HL-60 (cell line): ENCODE data around the gene MMP3.

Experiments
- DNase-seq, 2 experiments: peaks; one replicate each; pipeline ENCODE4 v3.0.0-alpha.2; 2010 to 2020; ENCODE audit warnings: low read depth in 1 of 2, low spot score in 1 of 2
- H3K27ac ChIP-seq: fragments of 250-450 bp; sonication (Bioruptor Pico); replicated peaks from 2 replicates; pipeline ENCODE4 v1.5.1; 2020; ENCODE audit warnings: mild to moderate bottlenecking, moderate library complexity
- H3K27me3 ChIP-seq: fragments of 250-450 bp; sonication (Bioruptor Pico); 2 replicates; pipeline ENCODE4 v1.5.1; 2021; ENCODE audit warnings: mild to moderate bottlenecking, moderate library complexity; ENCODE audit not compliant: insufficient read depth, poor library complexity, severe bottlenecking
- H3K4me3 ChIP-seq: replicated peaks from 2 replicates; pipeline ENCODE4 v1.5.1; 2011; ENCODE audit warnings: mild to moderate bottlenecking, control low read depth, low read length; ENCODE audit not compliant: insufficient read depth
- GABPA ChIP-seq: IDR thresholded peaks from 2 replicates; pipeline ENCODE4 v1.6.1; 2012; ENCODE audit warnings: low read depth
- POLR2AphosphoS5 ChIP-seq: IDR thresholded peaks from 2 replicates; pipeline ENCODE4 v1.6.1; 2012; ENCODE audit warnings: low read depth
- SPI1 ChIP-seq: IDR thresholded peaks from 2 replicates; pipeline ENCODE4 v1.6.1; 2012; ENCODE audit warnings: low read depth, mild to moderate bottlenecking, borderline replicate concordance
- TF ChIP-seq, protein P1 (sequence below): IDR thresholded peaks from 2 replicates; pipeline ENCODE4 v1.6.1; 2012; ENCODE audit warnings: low read depth; ENCODE audit not compliant: insufficient replicate concordance
- TF ChIP-seq, protein P2 (sequence below): IDR thresholded peaks from one replicate; pipeline ENCODE4 v1.5.1; 2011; ENCODE audit warnings: low read length, control low read depth, inconsistent platforms; ENCODE audit not compliant: insufficient read depth

The MMP3 gene

DNA sequence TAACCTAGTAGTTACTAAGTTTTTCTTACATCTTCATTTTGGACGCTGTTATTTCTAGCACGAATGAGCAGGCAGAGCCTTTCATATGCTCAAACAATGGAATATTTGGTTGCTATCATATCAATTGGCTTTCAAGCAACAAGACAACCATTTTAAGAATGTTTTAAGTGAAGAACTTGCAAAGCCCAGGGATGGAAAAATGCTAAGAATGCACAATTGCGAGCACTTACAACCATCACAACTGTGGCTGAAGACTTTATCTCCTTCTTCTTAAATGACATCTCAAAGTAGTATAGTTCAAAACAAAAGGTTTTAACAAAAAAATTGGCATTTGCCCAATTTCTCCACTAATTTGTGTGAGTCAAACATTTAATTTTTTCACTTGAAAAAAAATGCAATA is 37.1 kb downstream of the MMP3 start:
- no peak overlapping the region for H3K27ac ChIP-seq
- H3K4me3 ChIP-seq: no peak overlapping the region
- TF ChIP-seq GABPA: no peak
- TF ChIP-seq, protein P1, sequence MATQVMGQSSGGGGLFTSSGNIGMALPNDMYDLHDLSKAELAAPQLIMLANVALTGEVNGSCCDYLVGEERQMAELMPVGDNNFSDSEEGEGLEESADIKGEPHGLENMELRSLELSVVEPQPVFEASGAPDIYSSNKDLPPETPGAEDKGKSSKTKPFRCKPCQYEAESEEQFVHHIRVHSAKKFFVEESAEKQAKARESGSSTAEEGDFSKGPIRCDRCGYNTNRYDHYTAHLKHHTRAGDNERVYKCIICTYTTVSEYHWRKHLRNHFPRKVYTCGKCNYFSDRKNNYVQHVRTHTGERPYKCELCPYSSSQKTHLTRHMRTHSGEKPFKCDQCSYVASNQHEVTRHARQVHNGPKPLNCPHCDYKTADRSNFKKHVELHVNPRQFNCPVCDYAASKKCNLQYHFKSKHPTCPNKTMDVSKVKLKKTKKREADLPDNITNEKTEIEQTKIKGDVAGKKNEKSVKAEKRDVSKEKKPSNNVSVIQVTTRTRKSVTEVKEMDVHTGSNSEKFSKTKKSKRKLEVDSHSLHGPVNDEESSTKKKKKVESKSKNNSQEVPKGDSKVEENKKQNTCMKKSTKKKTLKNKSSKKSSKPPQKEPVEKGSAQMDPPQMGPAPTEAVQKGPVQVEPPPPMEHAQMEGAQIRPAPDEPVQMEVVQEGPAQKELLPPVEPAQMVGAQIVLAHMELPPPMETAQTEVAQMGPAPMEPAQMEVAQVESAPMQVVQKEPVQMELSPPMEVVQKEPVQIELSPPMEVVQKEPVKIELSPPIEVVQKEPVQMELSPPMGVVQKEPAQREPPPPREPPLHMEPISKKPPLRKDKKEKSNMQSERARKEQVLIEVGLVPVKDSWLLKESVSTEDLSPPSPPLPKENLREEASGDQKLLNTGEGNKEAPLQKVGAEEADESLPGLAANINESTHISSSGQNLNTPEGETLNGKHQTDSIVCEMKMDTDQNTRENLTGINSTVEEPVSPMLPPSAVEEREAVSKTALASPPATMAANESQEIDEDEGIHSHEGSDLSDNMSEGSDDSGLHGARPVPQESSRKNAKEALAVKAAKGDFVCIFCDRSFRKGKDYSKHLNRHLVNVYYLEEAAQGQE: no peak
- TF ChIP-seq POLR2AphosphoS5: no peak
- TF ChIP-seq SPI1: no peak
- TF ChIP-seq, protein P2, sequence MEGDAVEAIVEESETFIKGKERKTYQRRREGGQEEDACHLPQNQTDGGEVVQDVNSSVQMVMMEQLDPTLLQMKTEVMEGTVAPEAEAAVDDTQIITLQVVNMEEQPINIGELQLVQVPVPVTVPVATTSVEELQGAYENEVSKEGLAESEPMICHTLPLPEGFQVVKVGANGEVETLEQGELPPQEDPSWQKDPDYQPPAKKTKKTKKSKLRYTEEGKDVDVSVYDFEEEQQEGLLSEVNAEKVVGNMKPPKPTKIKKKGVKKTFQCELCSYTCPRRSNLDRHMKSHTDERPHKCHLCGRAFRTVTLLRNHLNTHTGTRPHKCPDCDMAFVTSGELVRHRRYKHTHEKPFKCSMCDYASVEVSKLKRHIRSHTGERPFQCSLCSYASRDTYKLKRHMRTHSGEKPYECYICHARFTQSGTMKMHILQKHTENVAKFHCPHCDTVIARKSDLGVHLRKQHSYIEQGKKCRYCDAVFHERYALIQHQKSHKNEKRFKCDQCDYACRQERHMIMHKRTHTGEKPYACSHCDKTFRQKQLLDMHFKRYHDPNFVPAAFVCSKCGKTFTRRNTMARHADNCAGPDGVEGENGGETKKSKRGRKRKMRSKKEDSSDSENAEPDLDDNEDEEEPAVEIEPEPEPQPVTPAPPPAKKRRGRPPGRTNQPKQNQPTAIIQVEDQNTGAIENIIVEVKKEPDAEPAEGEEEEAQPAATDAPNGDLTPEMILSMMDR: no peak
- no peak for DNase-seq
- no peaks in the 10 kb centered on the region for H3K27me3 ChIP-seq

DNA sequence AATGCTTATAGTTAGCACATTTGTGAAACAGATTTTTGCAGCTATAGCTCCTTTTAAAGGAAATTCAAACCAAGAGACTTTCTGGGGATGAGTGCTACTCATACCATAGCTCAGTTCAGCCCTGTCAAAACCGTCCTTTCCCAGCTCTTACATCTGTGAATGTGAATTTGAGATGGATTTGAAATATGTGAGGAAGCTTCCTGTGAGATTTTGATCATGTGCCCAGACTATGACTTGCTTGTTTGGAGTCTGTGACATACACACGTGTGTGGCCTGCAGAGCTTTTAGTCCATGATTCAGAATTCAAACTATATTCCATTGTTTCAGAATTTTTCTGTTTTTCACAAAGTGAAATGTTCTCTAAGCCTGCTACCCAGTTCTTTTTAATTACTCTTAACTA is 41.1 kb downstream of the MMP3 start:
- H3K4me3 ChIP-seq: no peak overlapping the region
- no peak for TF ChIP-seq POLR2AphosphoS5
- TF ChIP-seq, protein P1: no peak
- TF ChIP-seq SPI1: no peak
- TF ChIP-seq, protein P2: no peak
- TF ChIP-seq GABPA: no peak
- no peaks in the 10 kb centered on the region for H3K27me3 ChIP-seq
- H3K27ac ChIP-seq: no peak overlapping the region
- no peak for DNase-seq

DNA sequence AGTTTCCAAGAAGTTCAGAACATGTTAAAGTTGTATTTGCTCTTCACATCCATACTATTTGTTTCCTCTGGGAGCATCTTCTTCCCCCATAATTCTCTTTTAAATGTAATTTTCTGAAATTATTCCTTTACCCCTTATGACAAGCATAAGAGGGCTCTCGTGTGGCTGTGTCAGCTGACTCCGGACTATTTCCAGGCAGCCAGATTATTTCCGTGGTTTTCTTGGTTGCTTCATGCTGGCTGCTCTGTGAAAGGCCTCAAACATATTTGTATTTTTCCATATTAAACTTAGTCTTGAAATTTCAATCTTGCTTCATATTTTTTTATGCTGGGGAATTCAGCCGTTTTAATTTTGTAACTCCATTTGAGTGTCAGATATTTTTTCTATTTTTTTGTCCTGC is 42.6 kb downstream of the MMP3 start:
- Histone ChIP-seq H3K27me3 (no peaks in the 10 kb centered on the region), H3K27ac (no peak overlapping the region), H3K4me3 (no peak overlapping the region)
- DNase-seq: no peak
- TF ChIP-seq, protein P1: no peak
- TF ChIP-seq SPI1 (no peak), POLR2AphosphoS5 (no peak), GABPA (no peak)
- TF ChIP-seq, protein P2: no peak
